ENCODE measurements around the gene CXADR.
A peak's percentile ranks its signal among the peaks of the same experiment; 100 is the strongest.

The CXADR gene

DNA sequence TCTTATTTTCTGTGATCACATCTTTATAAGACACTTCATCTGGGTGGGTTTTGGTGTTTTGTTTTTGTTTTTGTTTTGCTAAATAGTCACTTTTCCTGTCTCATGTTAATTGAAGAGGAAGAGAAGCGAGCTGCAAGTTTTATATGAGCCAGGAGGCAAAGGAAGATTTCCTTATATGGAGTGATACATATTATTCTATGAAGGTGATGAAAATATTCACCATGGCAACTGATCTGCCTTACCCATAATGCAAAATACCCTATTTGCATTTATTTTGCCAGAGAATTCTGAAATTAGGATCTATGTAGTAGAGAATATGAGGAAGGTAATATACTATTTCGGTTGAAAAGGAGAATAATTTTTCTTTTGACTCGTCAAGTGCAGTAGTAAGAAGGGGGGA lies 13.9 kb downstream of the CXADR start:
- no peak for DNase-seq (ENCODE audit: extremely low spot score)
- CTCF ChIA-PET = no interaction called here
- no peak for TF ChIP-seq CTBP1 (IDR thresholded peaks at IDR 0.05; ENCODE audit: borderline replicate concordance)
- TF ChIP-seq, protein P1, sequence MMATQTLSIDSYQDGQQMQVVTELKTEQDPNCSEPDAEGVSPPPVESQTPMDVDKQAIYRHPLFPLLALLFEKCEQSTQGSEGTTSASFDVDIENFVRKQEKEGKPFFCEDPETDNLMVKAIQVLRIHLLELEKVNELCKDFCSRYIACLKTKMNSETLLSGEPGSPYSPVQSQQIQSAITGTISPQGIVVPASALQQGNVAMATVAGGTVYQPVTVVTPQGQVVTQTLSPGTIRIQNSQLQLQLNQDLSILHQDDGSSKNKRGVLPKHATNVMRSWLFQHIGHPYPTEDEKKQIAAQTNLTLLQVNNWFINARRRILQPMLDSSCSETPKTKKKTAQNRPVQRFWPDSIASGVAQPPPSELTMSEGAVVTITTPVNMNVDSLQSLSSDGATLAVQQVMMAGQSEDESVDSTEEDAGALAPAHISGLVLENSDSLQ (IDR thresholded peaks at IDR 0.05) = no peak
- TF ChIP-seq L3MBTL2 (conservative IDR thresholded peaks at IDR 0.05) = no peak
- no peak for TF ChIP-seq LEF1 (IDR thresholded peaks at IDR 0.05; ENCODE audit: borderline replicate concordance)
- TF ChIP-seq ARNT (IDR thresholded peaks at IDR 0.05) = no peak
- TF ChIP-seq FOXK2 (IDR thresholded peaks at IDR 0.05) = no peak
- TF ChIP-seq SP1 (IDR thresholded peaks at IDR 0.05) = no peak
- POLR2A ChIA-PET = interaction anchor here (2.4 kb wide), 1 partner anchor 14 kb away, joined by 13 read pairs; the partner anchor contains the start of gene CXADR

- TF ChIP-seq SP1 (IDR thresholded peaks at IDR 0.05) (no peak), ARNT (IDR thresholded peaks at IDR 0.05) (no peak), ELF4 (IDR thresholded peaks at IDR 0.05) (no peak), HDGF (IDR thresholded peaks at IDR 0.05; ENCODE audit: borderline replicate concordance) (no peak), FOXA1 (IDR thresholded peaks at IDR 0.05) (no peak), LEF1 (IDR thresholded peaks at IDR 0.05; ENCODE audit: borderline replicate concordance) (no peak), TARDBP (IDR thresholded peaks at IDR 0.05) (no peak), L3MBTL2 (conservative IDR thresholded peaks at IDR 0.05) (no peak), FOXM1 (IDR thresholded peaks at IDR 0.05; ENCODE audit: borderline replicate concordance) (no peak), SUZ12 (IDR thresholded peaks at IDR 0.05) (no peak)
- TF ChIP-seq, protein P1 (IDR thresholded peaks at IDR 0.05) = no peak
- no peak for DNase-seq (ENCODE audit: extremely low spot score)
- ChIA-PET CTCF (no interaction called here), POLR2A (interaction anchor here (2.4 kb wide), 1 partner anchor 14 kb away, joined by 13 read pairs; the partner anchor contains the start of gene CXADR)
Measured at GRCh38 chr21:17527240-17527639, 14.4 kb downstream of the CXADR start.

DNA sequence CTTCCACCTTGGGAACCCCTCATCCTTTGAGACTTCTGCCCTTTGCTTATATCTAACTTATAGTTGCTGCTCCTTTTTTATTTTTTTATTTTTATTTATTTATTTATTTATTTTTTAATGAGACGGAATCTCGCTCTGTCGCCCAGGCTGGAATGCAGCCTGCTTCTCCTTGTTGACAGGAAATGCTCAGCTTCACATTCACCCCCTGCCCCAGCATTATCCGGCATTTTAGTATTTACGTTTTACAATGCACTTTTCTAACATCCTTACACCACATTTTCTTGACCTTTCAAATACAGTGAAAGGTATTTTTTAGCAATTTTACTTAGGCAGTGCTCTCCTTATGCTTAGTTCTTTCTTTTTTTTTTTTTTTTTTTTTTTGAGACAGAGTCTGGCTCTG lies 14.9 kb downstream of the CXADR start:
- TF ChIP-seq SP1 (IDR thresholded peaks at IDR 0.05) (no peak), ELF4 (IDR thresholded peaks at IDR 0.05) (no peak), L3MBTL2 (conservative IDR thresholded peaks at IDR 0.05) (no peak), TARDBP (IDR thresholded peaks at IDR 0.05) (no peak), FOXK2 (IDR thresholded peaks at IDR 0.05) (no peak), BHLHE40 (IDR thresholded peaks at IDR 0.05; ENCODE audit: borderline replicate concordance) (no peak), ZNF384 (IDR thresholded peaks at IDR 0.05) (no peak), NFRKB (IDR thresholded peaks at IDR 0.05) (no peak)
- TF ChIP-seq, protein P1 (IDR thresholded peaks at IDR 0.05) = no peak
- DNase-seq (ENCODE audit: extremely low spot score) = no peak
- CTCF ChIA-PET = no interaction called here
- POLR2A ChIA-PET = interaction anchor here (2.4 kb wide), 1 partner anchor 15 kb away, joined by 13 read pairs; the partner anchor contains the start of gene CXADR

GRCh38 chr21:17529648-17530047 lies 16.8 kb downstream of the CXADR start:
- ChIA-PET POLR2A (no interaction called here), CTCF (no interaction called here)
- no peak for DNase-seq (ENCODE audit: extremely low spot score)
- TF ChIP-seq NFRKB (IDR thresholded peaks at IDR 0.05) (no peak), FOXK2 (IDR thresholded peaks at IDR 0.05) (no peak), TARDBP (IDR thresholded peaks at IDR 0.05) (no peak), ELF4 (IDR thresholded peaks at IDR 0.05) (no peak), LEF1 (IDR thresholded peaks at IDR 0.05; ENCODE audit: borderline replicate concordance) (no peak), FOXM1 (IDR thresholded peaks at IDR 0.05; ENCODE audit: borderline replicate concordance) (no peak), L3MBTL2 (conservative IDR thresholded peaks at IDR 0.05) (no peak), SUZ12 (IDR thresholded peaks at IDR 0.05) (no peak)
- TF ChIP-seq, protein P1 (IDR thresholded peaks at IDR 0.05) = no peak

DNA sequence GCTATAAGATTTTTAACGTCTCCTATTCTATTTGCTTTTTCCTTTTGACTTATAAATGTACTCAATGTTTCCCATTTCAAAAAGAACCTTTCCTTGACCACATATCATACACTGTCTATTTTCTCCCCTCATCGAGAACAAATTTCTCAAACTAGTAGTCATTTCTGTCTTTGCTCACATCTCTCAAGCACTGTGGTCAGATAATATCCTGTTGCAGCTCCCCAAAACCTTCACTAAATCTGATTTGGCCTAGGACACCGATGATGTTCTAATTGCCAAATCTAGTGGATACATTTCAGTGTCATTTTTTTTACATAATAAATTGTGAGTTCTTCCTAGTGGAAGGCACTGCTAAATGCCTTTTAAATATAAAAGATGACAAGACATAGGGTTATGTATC lies 19.4 kb downstream of the CXADR start:
- CTCF ChIA-PET = no interaction called here
- no peak for DNase-seq (ENCODE audit: extremely low spot score)
- TF ChIP-seq FOXA1 (IDR thresholded peaks at IDR 0.05) = no peak
- no peak for TF ChIP-seq ELF4 (IDR thresholded peaks at IDR 0.05)
- TF ChIP-seq CTBP1 (IDR thresholded peaks at IDR 0.05; ENCODE audit: borderline replicate concordance) = no peak
- POLR2A ChIA-PET = no interaction called here

GRCh38 chr21:17536381-17536780 lies 23.5 kb downstream of the CXADR start:
- CTCF ChIA-PET = no interaction called here

DNA sequence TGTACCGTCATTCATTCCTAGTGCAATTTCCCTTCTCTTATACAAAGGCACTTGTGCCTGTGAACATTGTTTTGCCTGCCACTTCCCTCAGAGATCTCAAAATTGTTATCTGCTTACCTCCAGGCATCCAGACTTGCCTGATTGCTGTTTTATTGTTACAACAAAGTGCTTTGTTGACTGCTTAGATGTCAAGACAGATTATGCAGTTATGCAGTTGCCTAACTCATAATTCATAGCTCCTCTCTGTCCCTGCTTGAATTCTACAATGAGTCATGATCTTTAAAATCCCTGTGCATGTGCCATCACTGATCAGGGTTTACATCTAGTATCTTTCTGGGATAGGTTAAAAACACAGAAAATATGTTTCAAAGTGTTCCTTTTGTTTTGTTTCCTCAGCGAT lies 24.5 kb downstream of the CXADR start:
- ChIA-PET POLR2A (no interaction called here), CTCF (no interaction called here)
- no peak for DNase-seq (ENCODE audit: extremely low spot score)
- no peak for TF ChIP-seq FOXM1 (IDR thresholded peaks at IDR 0.05; ENCODE audit: borderline replicate concordance)
- TF ChIP-seq, protein P1 (IDR thresholded peaks at IDR 0.05) = 0 out of 2 replicates have a peak, but pooled peaks have one; percentile 15

More at GRCh38 chr21:17536381-17536780, 23.5 kb downstream of the CXADR start:
- TF ChIP-seq ARNT (IDR thresholded peaks at IDR 0.05) = no peak
- POLR2A ChIA-PET = no interaction called here
- no peak for DNase-seq (ENCODE audit: extremely low spot score)

All from HEK293T (cell line).